Stimulated activated CD4-positive, alpha-beta T cell treated with anti-CD3 and anti-CD28 coated beads, Interleukin-15, amount 100 ng/mL, for 24 hours (primary cell): ENCODE measurements around the gene FMO5.
A peak's percentile ranks its signal among the peaks of the same experiment; 100 is the strongest.
"Not testable (repeated sequence)": the region's sequence is repeated elsewhere in the genome, so short reads cannot be mapped to it uniquely, and the experiment has no call there.

Experiments used
- DNase-seq: peaks from one replicate; pipeline ENCODE4 v3.0.0-alpha.2; 2020

The FMO5 gene

GRCh38 chr1:147225193-147225730, at the start of gene FMO5:
Gene FMO5, minus strand, starts transcription at chr1:147225339. Its CDS starts 310 bp downstream, at chr1:147225029.
- DNase-seq, result peak; percentile 58

- DNase-seq, result peak; percentile 5
Observed at GRCh38 chr1:147273409-147274336, 48.5 kb upstream of the FMO5 start.

- no peak for DNase-seq
Observed at GRCh38 chr1:147272042-147272441, 46.9 kb upstream of the FMO5 start.

- DNase-seq, result no peak
Observed at GRCh38 chr1:147270721-147271120, 45.6 kb upstream of the FMO5 start.

- DNase-seq, result no peak
Observed at GRCh38 chr1:147267711-147268110, 42.6 kb upstream of the FMO5 start.

GRCh38 chr1:147266381-147266780, 41.2 kb upstream of the FMO5 start:
- no peak for DNase-seq

GRCh38 chr1:147264158-147264768, 39.1 kb upstream of the FMO5 start:
- no peak for DNase-seq

GRCh38 chr1:147260956-147261355, 35.8 kb upstream of the FMO5 start:
- DNase-seq, result no peak

- DNase-seq, result no peak
Observed at GRCh38 chr1:147252540-147252939, 27.4 kb upstream of the FMO5 start.

GRCh38 chr1:147247656-147248238, 22.6 kb upstream of the FMO5 start:
- no peak for DNase-seq

GRCh38 chr1:147246910-147247655, 21.9 kb upstream of the FMO5 start:
- DNase-seq, result no peak

- DNase-seq, result no peak
Observed at GRCh38 chr1:147246044-147246690, 21.0 kb upstream of the FMO5 start.

- peak; percentile 12 for DNase-seq
Observed at GRCh38 chr1:147245586-147246021, 20.5 kb upstream of the FMO5 start.

GRCh38 chr1:147245129-147245528, 20.0 kb upstream of the FMO5 start:
- no peak for DNase-seq

GRCh38 chr1:147243841-147244240, 18.7 kb upstream of the FMO5 start:
- DNase-seq, result no peak

GRCh38 chr1:147243228-147243685, 18.1 kb upstream of the FMO5 start:
- peak; percentile 49 for DNase-seq

- peak; percentile 96 for DNase-seq
Observed at GRCh38 chr1:147242449-147243227, 17.5 kb upstream of the FMO5 start, which contains the start of gene CHD1L. Gene CHD1L, plus strand, starts transcription at chr1:147242684. Its CDS starts 20 bp downstream, at chr1:147242704.

- DNase-seq, result no peak
Observed at GRCh38 chr1:147241934-147242448, 16.9 kb upstream of the FMO5 start.

- not testable (repeated sequence) for DNase-seq
Observed at GRCh38 chr1:147240131-147240721, 15.1 kb upstream of the FMO5 start.
